Measurements from ENCODE around the gene PUS1.

DNA sequence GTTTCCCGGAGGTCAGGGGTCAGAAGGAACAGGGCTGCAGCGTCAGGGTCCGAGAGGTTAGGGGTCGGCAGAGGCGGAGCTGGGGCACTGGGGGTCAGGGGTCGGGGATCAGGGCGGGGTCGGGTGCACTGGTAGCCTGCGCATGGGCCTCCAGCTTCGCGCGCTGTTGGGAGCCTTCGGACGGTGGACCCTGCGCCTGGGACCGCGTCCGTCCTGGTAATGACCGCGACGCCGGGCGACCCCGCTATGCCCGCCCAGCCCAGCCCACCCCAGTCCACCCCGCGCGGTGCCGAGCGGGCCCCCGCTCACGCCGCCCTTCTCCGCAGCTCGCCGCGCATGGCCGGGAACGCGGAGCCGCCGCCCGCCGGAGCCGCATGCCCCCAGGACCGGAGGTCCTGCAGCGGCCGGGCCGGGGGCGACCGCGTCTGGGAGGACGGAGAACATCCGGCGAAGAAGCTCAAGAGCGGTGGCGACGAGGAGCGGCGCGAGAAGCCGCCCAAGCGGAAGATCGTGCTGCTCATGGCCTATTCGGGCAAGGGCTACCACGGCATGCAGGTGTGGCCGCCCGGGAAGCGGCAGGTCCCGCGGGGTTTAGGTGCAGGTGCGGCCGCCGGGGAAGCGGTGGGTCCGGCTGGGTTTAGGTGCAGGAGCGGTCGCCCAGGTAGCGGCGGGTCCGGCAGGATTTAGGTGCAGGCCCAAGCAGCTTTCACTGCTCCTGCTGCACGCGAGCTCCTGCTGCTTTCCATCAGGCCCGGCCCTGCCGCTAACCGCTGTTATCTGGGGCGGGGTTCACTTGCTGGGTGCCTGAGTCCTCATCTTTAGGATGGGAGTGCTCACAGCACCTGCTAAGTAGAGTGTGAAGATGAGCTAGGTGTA is 743 bp downstream of the PUS1 start:
- no peak for TF ChIP-seq GATA3 (IDR thresholded peaks at IDR 0.05; ENCODE audit: low read depth, low read length)
- TF ChIP-seq GATA2 (IDR thresholded peaks at IDR 0.05; ENCODE audit: low read depth, low read length) = no peak

All from SH-SY5Y (cell line).